Mucosa of stomach (tissue), 1 donor: ENCODE data around the gene GEMIN4.

Experiments used
- H3K27me3 ChIP-seq: one replicate; pipeline ENCODE4 v1.7.0; 2013; ENCODE audit warnings: mild to moderate bottlenecking, low read length; ENCODE audit not compliant: control insufficient read depth, insufficient read depth
- H3K36me3 ChIP-seq: one replicate; pipeline ENCODE4 v1.7.0; 2013; ENCODE audit warnings: low read length; ENCODE audit not compliant: control insufficient read depth, insufficient read depth
- H3K4me1 ChIP-seq: one replicate; pipeline ENCODE4 v1.7.0; 2013; ENCODE audit warnings: mild to moderate bottlenecking, low read length; ENCODE audit not compliant: control insufficient read depth, insufficient read depth
- H3K4me3 ChIP-seq: one replicate; pipeline ENCODE4 v1.7.0; 2013; ENCODE audit warnings: low read length
- H3K9ac ChIP-seq: one replicate; pipeline ENCODE4 v1.7.0; 2013; ENCODE audit warnings: mild to moderate bottlenecking, low read length, moderate library complexity
- H3K9me3 ChIP-seq: one replicate; pipeline ENCODE4 v1.7.0; 2013; ENCODE audit warnings: mild to moderate bottlenecking, low read length, moderate library complexity; ENCODE audit not compliant: control insufficient read depth
- donor health status: Pancreatic carcinoma.

GEMIN4 gene

DNA sequence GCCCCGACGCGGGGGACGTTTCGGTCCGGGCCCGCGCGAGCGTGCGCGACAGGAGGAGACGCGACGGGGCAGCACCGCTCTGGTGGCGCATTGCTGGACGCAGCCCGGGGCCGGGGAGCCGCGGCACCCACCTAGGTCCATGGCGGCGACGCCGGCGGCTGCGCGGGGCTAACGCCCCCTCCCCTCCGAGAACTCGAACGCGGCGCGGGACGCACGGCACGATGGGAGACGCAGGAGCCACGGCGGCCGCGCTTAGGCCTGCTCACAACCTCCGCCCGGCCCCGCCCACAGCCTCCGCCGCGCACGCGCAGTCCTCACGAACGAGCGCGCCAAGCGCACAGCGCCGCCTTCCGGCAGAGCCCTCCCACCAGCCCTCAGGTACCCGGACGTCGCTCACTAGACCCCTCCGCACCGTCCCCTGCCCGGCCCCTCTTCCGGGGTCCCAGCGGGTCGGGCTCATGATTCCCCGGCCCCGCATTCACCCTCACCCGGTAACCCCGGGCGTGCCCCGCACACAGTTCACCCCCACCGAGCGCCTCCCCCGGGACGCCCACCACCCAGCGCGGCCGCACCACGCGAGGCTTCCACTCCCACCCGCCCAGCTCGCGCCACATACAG is at the start of gene GEMIN4:
Gene GEMIN4 (minus strand): TSS at position 263 of the 618 bp plus-strand sequence. CDS start 122 bp downstream, at position 141.
- no peaks in the 10 kb centered on the region for H3K9me3 ChIP-seq
- peaks cover 14% of the 10 kb centered on the region for H3K4me1 ChIP-seq
- peak within 1 kb of the TSS; percentile 75 for H3K4me3 ChIP-seq
- H3K27me3 ChIP-seq, result no peaks in the 10 kb centered on the region
- H3K36me3 ChIP-seq, result peaks cover 8% of the 10 kb centered on the region
- H3K9ac ChIP-seq, result peak within 1 kb of the TSS; percentile 86

GRCh38 chr17:801660-802059 is 49.6 kb upstream of the GEMIN4 start:
- Histone ChIP-seq H3K27me3 (no peaks in the 10 kb centered on the region), H3K4me3 (no peak overlapping the region), H3K9me3 (no peaks in the 10 kb centered on the region), H3K9ac (no peak overlapping the region), H3K4me1 (no peaks in the 10 kb centered on the region), H3K36me3 (no peaks in the 10 kb centered on the region)

DNA sequence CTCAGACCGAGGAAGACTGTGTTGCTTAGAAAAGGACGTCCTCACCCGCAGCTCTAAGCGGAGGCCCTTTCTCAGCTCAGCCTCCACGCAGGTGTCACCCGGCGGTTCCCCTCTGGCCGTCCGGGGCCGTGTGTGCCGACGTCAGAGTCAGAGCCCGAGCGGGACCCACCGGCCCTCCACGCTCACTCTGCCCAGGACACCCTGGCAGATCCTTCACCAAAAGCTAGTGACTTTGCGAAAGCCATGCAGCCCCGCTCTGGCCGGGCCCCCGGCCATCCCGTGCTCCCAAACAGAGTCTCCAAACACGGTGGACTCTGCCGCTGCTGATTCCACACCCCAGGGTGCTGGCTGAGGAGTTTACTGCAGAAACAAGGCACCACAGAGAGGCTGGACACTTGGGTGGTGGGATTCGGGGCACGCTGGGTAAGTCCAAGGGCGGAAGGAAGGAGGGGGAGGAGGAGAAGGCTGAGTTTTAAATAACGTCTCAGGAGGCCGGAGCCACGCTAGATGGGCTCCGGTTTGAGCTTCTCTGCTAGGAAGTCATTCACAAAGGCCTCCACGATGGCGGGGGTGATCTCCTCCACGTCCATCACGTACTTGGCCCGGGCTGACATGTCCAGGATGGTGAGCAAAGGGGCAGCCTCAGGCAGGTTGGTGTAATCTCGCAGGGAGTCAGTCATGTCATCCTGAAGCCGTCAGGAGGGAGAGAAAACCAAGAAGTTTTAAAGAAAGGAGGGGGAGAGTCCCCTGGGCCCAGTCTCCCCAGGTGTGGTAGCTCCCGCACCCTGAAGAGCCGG is 48.6 kb upstream of the GEMIN4 start:
- H3K4me1 ChIP-seq, result peaks cover 1% of the 10 kb centered on the region
- no peak overlapping the region for H3K4me3 ChIP-seq
- no peak overlapping the region for H3K9ac ChIP-seq
- no peaks in the 10 kb centered on the region for H3K27me3 ChIP-seq
- no peaks in the 10 kb centered on the region for H3K9me3 ChIP-seq
- H3K36me3 ChIP-seq, result no peaks in the 10 kb centered on the region

GRCh38 chr17:799261-799660 is 47.2 kb upstream of the GEMIN4 start:
- Histone ChIP-seq H3K36me3 (no peaks in the 10 kb centered on the region), H3K9me3 (no peaks in the 10 kb centered on the region), H3K27me3 (no peaks in the 10 kb centered on the region), H3K9ac (no peak overlapping the region), H3K4me1 (peaks cover 5% of the 10 kb centered on the region), H3K4me3 (no peak overlapping the region)

DNA sequence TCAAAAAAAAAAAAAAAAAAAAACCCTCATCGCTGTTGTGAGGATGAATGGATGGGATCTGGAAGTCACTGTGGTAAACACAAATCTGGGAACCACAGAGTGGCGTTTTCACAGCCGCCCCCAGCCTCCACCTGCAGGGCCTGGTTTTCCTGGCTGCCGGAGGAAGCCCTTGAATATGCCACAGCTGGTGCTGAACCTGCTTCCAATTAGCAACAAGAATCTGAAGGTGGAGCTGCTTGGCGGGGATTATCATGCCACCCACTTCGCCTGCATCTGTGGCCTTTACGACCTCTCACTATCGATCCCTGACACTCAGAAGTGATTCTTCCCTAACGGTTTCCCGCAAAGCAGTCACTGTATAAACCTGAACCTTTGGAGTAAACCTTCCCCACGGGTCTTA is 46.2 kb upstream of the GEMIN4 start:
- Histone ChIP-seq H3K9me3 (no peaks in the 10 kb centered on the region), H3K36me3 (no peaks in the 10 kb centered on the region), H3K27me3 (no peaks in the 10 kb centered on the region), H3K4me1 (peaks cover 5% of the 10 kb centered on the region), H3K9ac (no peak overlapping the region), H3K4me3 (no peak overlapping the region)

DNA sequence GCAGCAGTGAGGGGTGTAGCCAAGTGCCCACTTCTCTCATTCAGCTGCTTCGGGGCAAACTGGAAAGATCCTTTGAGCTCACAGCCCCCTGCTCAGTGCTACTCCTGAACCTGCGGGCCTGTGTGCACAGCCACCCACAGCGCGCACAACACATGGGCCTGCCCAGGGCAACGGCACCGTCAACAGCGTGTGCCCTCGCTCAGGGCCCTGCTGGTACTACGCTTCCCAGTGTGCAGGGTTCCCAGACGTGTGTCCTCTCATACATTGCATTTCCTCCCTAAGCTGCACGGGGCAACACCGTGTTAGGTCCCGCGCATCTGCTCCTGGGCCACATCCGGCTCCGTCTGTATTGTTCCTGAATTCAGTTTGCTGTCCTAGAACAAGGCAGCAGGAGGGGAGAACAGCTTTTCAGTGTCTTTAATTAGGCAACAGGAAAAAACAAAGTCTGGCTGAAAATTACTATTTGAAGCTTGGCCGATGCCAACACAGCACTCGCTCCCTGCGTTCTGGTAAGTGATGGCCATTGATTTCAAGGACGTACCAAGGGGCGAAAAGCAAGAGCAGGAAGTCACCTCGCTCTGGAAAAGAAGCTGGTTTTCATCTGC is 45.3 kb upstream of the GEMIN4 start:
- H3K9me3 ChIP-seq, result no peaks in the 10 kb centered on the region
- H3K27me3 ChIP-seq, result no peaks in the 10 kb centered on the region
- peaks cover 5% of the 10 kb centered on the region for H3K4me1 ChIP-seq
- H3K36me3 ChIP-seq, result no peaks in the 10 kb centered on the region
- no peak overlapping the region for H3K4me3 ChIP-seq
- no peak overlapping the region for H3K9ac ChIP-seq

GRCh38 chr17:796609-797008 is 44.5 kb upstream of the GEMIN4 start:
- Histone ChIP-seq H3K27me3 (no peaks in the 10 kb centered on the region), H3K36me3 (no peaks in the 10 kb centered on the region), H3K9me3 (no peaks in the 10 kb centered on the region), H3K4me3 (no peak overlapping the region), H3K9ac (no peak overlapping the region), H3K4me1 (peaks cover 5% of the 10 kb centered on the region)

DNA sequence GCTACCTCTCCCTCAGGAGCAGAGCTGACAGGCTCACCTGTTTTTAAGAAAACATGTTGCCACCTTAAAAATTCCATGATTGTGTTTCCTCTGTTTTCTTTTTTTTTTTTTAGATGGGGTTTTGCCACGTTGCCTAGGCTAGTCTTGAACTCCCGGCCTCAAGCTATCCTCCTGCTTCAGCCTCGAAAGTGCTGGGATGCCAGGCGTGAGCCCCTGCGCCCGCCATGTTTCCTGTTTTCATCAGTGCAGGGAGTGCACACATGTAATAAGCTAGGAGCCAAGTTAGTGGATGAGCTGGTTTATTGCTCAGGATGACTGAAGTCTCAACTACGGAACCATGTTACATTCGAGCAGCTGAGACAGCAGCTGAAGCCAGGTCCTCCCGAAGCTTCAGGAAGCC is 43.7 kb upstream of the GEMIN4 start:
- H3K4me3 ChIP-seq, result no peak overlapping the region
- no peak overlapping the region for H3K9ac ChIP-seq
- H3K27me3 ChIP-seq, result no peaks in the 10 kb centered on the region

GRCh38 chr17:795276-795675 is 43.2 kb upstream of the GEMIN4 start:
- H3K4me3 ChIP-seq, result no peak overlapping the region
- H3K36me3 ChIP-seq, result no peaks in the 10 kb centered on the region
- H3K4me1 ChIP-seq, result peaks cover 5% of the 10 kb centered on the region
- H3K9ac ChIP-seq, result peak overlapping the region; percentile 50
- no peaks in the 10 kb centered on the region for H3K9me3 ChIP-seq
- H3K27me3 ChIP-seq, result no peaks in the 10 kb centered on the region

More for the DNA sequence above, 43.7 kb upstream of the GEMIN4 start:
- Histone ChIP-seq H3K4me1 (peaks cover 5% of the 10 kb centered on the region), H3K9me3 (no peaks in the 10 kb centered on the region), H3K36me3 (no peaks in the 10 kb centered on the region)

DNA sequence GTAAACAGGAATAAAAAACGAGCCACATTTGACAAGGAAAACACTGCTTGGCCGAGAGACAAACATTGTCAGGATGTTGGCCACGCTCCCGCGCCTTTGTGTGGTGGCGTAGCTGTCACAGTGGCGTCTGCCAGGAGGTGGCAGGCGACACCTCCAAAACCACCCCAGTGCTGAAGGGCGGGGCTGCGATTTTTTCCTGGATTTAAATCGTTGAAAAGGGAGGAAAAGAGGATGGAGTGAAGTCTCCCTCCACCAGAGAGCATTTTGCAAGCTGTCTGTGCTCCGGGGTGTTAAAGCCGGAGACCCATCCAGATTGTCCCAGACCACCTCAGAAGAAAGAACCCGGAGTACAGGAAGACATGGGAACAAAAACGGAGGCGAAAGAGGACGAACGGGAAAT is 42.8 kb upstream of the GEMIN4 start:
- peaks cover 5% of the 10 kb centered on the region for H3K4me1 ChIP-seq
- no peaks in the 10 kb centered on the region for H3K27me3 ChIP-seq
- no peak overlapping the region for H3K4me3 ChIP-seq
- H3K9me3 ChIP-seq, result no peaks in the 10 kb centered on the region
- H3K36me3 ChIP-seq, result no peaks in the 10 kb centered on the region
- H3K9ac ChIP-seq, result peak overlapping the region; percentile 50

- no peaks in the 10 kb centered on the region for H3K36me3 ChIP-seq
- H3K9ac ChIP-seq, result no peak overlapping the region
- H3K4me1 ChIP-seq, result peaks cover 5% of the 10 kb centered on the region
Observed at GRCh38 chr17:792277-792676, 40.2 kb upstream of the GEMIN4 start.

GRCh38 chr17:791829-792228 is 39.8 kb upstream of the GEMIN4 start:
- Histone ChIP-seq H3K27me3 (no peaks in the 10 kb centered on the region), H3K4me1 (peaks cover 5% of the 10 kb centered on the region), H3K36me3 (no peaks in the 10 kb centered on the region), H3K9ac (no peak overlapping the region), H3K4me3 (no peak overlapping the region), H3K9me3 (no peaks in the 10 kb centered on the region)

More at GRCh38 chr17:792277-792676, 40.2 kb upstream of the GEMIN4 start:
- Histone ChIP-seq H3K9me3 (no peaks in the 10 kb centered on the region), H3K27me3 (no peaks in the 10 kb centered on the region), H3K4me3 (no peak overlapping the region)
